HG03039 (cell line): ENCODE measurements around the gene IL17RC.

Experiments used
- ATAC-seq: cut with Tn5 transposase; IDR thresholded peaks from one replicate; pipeline ENCODE4 v1.9.1; 2021; ENCODE audit warnings: mild to moderate bottlenecking, moderate library complexity; ENCODE audit not compliant: unreplicated experiment

Gene IL17RC

GRCh38 chr3:9976721-9977709 is 60.1 kb downstream of the IL17RC start:
- no peak for ATAC-seq

DNA sequence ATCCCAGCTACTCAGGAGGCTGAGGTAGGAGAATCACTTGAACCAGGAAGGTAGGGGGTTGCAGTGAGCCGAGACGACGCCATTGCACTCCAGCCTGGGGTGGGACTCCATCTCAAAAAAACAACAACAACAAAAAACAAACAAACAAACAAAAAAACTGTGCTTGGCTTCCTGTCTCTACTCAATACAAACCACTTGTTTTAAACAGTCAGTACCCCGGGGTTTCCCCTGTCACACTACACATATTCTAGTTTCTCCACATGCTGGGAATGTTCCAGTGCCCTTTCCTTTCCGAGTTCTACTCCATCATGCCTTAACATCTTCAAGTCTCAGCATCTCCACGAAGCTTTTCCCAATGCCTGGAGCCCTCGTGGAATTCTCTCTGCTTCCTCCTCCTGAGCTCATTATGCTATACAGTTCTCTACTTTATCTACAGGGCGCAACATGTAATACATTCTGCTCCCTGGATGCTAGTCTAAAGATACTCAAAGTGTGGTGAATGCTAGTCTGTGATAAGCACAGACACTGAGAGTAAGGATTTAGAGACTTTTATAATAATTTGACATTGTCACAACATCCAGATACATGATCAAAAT is 61.9 kb downstream of the IL17RC start:
- ATAC-seq: no peak

DNA sequence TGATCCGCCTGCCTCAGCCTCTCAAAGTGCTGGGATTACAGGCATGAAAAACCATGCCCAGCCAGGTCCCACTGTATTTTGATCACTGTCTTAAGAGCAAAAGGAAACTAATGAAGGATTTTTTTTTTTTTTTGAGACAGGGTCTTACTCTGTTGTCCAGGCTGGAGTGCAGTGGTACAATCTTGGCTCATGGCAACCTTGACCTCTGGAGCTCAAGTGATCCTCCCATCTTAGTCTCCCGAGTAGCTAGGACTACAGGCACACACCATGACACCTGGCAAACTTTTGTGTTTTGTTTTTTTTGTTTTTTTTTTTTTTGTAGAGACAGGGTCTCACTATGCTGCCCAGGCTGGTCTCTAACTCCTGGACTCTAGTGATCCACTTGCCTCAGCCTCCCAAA is 63.4 kb downstream of the IL17RC start:
- ATAC-seq: no peak
